Sigmoid colon (tissue), 4 donors: Measurements from ENCODE around the gene CEMP1.

ENCODE experiments used
- EP300 ChIP-seq, 4 donors: sonication (generic); formaldehyde crosslinking; IDR thresholded peaks; one replicate each; pipeline ENCODE4 v1.6.1; 2017; ENCODE audit warnings: antibody characterized with exemption in 4 of 4
- POLR2A ChIP-seq, 2 donors: fragments of 450-650 bp; IDR thresholded peaks; one replicate each; pipeline ENCODE4 v1.6.1; 2016; ENCODE audit warnings: antibody characterized with exemption in 2 of 2, mild to moderate bottlenecking in 2 of 2, moderate library complexity in 2 of 2
- TF ChIP-seq, protein P1 (sequence below), 4 experiments: fragments of 450-650 bp in 3 of 4; fragments of 200-600 bp in 1 of 4; IDR thresholded peaks; one replicate each; pipeline ENCODE4 v1.5.1; 2016 to 2019; ENCODE audit warnings: antibody characterized with exemption in 4 of 4, mild to moderate bottlenecking in 3 of 4, moderate library complexity in 2 of 4

DNA sequence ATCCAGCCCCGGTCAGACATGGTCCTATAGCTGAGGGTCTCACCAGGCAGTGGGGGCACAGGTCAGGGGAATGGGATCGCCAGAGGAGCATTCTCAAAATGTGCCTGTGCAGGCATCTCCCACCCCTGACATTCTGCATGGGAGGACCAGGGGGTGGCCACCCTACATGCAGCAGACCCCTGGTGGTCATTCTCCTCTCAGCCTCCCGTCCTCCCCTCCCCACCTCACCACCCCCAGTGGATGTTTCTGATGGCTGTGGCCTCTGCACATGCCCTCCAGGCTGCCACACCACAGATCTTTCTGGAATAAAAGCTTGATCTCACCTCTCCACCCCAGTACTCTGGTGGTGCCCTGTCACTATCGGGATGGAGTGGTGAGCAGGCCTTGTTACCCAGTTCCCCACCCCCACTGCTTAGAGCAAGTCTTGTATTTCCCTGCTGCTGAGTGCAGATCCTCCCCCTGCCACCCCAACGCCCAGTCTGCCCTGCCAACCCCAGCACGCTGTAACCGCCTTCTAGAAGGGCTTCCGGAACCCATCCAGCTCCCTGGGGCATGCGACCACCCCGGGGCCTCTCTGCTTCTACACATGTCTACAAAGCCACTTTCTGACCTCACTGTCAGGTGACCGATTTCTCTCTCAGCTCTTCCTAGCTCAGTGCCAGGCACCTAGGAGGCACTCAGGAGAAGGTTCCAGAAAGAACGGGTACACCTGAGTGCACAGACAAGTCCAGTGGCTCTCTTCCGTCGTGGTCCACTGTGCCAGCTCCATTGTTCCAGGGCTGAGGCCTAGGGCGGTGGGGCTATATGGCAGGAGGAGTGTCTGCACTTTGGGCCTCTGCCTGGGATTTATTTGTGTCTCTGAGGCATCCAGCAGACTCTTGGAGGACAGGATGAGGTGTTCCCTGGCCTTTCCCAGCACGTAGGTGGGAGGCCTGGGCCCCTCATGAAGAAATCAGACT is 47.0 kb downstream of the CEMP1 start:
- TF ChIP-seq, protein P1, sequence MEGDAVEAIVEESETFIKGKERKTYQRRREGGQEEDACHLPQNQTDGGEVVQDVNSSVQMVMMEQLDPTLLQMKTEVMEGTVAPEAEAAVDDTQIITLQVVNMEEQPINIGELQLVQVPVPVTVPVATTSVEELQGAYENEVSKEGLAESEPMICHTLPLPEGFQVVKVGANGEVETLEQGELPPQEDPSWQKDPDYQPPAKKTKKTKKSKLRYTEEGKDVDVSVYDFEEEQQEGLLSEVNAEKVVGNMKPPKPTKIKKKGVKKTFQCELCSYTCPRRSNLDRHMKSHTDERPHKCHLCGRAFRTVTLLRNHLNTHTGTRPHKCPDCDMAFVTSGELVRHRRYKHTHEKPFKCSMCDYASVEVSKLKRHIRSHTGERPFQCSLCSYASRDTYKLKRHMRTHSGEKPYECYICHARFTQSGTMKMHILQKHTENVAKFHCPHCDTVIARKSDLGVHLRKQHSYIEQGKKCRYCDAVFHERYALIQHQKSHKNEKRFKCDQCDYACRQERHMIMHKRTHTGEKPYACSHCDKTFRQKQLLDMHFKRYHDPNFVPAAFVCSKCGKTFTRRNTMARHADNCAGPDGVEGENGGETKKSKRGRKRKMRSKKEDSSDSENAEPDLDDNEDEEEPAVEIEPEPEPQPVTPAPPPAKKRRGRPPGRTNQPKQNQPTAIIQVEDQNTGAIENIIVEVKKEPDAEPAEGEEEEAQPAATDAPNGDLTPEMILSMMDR (IDR thresholded peaks at IDR 0.05) = no peak
- no peak for TF ChIP-seq POLR2A (IDR thresholded peaks at IDR 0.05)
- no peak for TF ChIP-seq EP300 (IDR thresholded peaks at IDR 0.05)
